Measurements from ENCODE around the gene NCF4.

The NCF4 gene

GRCh38 chr22:36922105-36922608 is 61.4 kb downstream of the NCF4 start:
- no peak for DNase-seq (ENCODE audit: low spot score)

DNA sequence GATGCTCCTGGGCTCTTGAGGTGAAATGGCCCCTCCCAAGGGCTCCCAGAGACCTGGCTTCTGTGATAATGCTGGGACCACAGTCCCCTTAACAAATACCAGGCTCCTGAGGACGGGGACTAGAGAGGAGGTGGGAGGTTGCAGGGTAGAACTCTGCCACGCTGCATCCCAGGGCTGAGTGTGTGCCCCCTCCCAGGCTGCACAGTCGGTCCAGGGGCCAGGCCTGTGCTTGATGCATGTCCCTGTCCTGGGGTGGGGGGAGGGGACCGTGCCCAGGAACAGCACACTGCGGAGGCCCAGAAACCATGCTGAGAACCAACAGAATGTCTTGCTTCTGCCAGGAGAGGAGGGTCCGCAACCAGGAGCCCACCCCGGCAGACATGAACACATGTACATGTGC is 61.9 kb downstream of the NCF4 start:
- DNase-seq (ENCODE audit: low spot score): no peak

- DNase-seq (ENCODE audit: low spot score): no peak
Observed at GRCh38 chr22:36923131-36923788, 62.5 kb downstream of the NCF4 start.

- no peak for DNase-seq (ENCODE audit: low spot score)
Observed at GRCh38 chr22:36924151-36924698, 63.4 kb downstream of the NCF4 start.

- DNase-seq (ENCODE audit: low spot score): no peak
Observed at GRCh38 chr22:36925388-36926290, 64.8 kb downstream of the NCF4 start.

DNA sequence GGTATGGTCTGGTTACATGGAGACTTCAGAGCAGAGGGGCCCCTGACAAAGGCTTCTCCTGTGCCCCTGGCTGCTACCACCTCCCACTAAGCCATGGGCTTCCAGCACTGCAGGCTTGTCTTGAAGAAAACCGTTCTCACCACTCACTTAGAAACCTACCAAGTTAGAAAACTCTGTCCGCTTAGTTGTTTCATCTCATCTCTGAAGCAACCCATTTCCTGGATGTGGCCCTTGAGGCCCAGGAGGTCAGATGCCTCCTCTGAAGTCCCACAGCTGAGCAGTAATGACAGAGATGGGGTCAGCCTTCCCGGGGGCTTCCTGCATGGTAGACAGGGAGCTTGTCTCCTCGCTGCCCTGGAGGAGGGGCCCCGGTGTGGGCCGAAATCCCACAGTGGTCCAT is 65.5 kb downstream of the NCF4 start:
- no peak for DNase-seq (ENCODE audit: low spot score)

DNA sequence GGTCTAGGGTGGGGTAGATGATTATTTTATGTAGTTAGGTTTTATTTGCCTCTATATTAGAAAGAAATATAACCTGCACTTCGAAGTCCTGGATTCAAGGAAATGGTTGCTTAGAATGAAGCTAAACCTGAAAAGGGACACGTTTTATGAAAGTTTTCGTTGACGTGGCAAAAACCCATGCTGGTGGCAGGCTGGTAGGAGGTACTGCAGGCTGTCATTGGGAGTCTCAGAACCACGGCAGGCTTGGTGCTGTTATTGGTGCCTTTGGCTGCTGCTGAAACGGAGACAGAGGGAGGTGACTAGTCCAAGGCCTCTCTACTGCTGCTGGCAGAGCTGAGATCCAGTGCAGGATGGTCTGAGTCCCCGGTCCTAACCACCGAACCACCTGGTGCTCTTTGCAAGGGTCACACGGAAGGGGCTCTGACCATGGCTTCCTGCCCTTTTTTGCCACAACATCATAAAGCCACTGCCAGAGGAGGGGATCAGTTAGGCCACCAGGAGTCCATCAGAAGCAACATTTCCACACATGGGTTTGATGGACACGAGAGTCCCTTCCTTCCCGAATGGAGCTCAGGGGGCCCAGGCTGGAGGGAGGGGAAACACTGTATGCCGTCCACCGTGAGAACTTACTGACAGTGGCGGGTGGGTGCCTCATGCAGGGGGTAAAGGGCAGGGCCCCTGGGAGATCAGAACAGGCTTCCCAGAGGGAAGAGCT is 66.1 kb downstream of the NCF4 start:
- no peak for DNase-seq (ENCODE audit: low spot score)
